ENCODE results near the gene ARTN.

DNA sequence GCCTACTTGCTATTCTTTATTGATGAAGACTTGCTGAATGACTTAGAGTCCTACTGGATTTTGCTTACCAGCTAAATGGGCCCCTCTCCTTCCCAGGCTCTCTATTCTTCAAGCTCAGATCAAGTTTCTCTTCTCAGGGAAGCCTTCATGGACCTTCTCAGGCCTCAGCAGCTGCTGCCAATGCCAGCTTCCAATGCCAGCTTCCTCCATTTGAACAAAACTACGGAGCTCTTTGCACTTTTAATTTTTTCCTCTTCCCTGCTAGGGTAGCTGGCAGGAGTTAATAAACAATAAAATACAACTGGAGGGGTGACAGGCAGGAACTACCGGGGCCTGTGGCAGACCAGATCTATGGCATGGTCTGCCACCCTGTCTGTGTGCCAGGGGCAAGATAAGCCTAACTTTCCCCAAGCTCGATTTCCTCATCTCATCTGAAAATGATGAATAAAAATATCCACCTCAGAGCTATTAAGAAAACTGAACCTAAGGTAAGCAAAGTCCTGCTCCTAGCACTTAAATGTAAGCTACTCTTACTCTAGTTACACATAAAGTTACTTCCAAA is 12.2 kb downstream of the ARTN start:
- TF ChIP-seq, protein P1, sequence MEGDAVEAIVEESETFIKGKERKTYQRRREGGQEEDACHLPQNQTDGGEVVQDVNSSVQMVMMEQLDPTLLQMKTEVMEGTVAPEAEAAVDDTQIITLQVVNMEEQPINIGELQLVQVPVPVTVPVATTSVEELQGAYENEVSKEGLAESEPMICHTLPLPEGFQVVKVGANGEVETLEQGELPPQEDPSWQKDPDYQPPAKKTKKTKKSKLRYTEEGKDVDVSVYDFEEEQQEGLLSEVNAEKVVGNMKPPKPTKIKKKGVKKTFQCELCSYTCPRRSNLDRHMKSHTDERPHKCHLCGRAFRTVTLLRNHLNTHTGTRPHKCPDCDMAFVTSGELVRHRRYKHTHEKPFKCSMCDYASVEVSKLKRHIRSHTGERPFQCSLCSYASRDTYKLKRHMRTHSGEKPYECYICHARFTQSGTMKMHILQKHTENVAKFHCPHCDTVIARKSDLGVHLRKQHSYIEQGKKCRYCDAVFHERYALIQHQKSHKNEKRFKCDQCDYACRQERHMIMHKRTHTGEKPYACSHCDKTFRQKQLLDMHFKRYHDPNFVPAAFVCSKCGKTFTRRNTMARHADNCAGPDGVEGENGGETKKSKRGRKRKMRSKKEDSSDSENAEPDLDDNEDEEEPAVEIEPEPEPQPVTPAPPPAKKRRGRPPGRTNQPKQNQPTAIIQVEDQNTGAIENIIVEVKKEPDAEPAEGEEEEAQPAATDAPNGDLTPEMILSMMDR (IDR thresholded peaks at IDR 0.05) = no peak
- no peak for TF ChIP-seq POLR2A (IDR thresholded peaks at IDR 0.05)
